Measurements from ENCODE around the gene FILIP1.

FILIP1 gene

GRCh38 chr6:75337835-75338580, 155.6 kb downstream of the FILIP1 start:
- no peak for DNase-seq

DNA sequence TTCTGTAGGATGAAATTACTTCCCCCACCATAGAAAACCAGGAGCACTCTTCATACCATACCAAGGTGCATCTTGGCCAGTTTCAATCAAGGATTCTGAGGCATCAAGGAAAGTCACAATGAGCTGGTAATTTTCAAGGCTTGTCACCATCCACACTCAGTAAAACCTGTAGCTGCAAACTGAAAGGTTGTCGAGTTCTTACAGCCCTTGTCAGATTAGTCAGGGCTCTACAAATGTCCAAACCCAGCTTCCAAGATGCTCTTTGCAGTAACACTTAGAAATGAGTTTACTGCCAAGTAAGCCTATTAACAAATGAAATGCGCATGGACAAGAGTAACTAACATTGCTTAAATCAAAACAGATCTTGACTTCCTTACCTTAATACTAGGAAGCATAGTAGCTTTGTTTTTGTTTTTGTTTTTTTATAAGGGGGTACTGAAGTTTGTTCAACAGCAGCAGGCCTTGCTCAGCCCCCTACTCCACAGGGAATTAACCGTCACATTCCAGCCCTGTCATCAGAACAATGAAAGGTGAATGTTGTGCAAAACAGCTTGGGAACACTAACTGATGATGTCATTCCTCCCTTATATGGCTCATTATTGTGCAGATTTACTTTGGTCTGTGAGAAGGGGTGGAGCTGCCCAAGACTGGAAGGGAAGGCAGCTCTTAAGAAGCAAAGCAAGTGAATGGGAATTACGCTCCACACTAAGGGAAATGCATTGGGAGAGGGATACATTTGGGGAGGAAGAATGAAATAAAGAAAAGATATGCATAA, 159.1 kb downstream of the FILIP1 start:
- no peak for DNase-seq

DNA sequence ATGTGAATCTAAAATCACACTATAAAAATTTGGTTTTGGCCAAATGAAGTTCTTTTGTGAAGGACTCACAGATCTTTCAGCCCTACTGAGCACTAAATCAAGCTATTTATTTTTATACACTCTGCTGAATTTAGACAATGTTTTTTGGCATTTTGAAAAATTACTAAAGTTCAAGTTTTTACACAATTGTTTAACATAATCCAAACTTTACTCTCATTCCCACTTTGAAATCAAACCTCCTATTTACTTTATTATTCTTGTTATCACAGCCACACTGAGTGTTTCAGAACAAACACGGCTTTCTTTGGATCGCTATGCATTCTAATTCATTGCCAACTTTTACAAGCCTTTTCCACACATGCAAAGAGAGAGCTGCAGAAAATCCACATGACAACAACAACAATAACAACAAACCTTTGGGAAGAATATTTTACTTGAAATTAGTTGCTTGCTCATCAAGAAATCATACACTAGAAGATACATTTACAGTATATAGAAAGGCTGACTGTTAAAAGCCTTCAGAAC, 159.9 kb downstream of the FILIP1 start:
- DNase-seq, result no peak

DNA sequence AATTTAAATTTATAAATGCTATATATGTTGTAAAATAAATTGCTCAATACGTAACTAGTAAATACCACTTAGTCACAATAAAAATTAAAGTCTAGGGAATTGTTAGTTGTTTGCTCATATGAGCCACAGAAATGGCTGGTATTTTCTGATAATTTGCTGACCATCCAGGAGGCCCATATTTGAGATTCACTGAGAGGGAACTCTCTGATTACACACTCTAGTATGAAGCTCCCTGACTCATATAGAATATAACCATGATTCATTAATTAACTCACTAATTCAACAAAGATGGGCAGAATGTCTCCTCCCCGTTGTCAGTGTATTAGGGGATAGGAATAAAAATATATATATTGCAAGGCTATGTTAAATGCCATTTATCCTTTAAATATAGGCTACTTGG, 162.4 kb downstream of the FILIP1 start:
- DNase-seq, result no peak

- DNase-seq, result no peak
Observed at GRCh38 chr6:75329703-75330102, 163.9 kb downstream of the FILIP1 start.

- no peak for DNase-seq
Observed at GRCh38 chr6:75327807-75328206, 165.8 kb downstream of the FILIP1 start.

- no peak for DNase-seq
Observed at GRCh38 chr6:75326557-75327258, 166.9 kb downstream of the FILIP1 start.

GRCh38 chr6:75318900-75319299, 174.7 kb downstream of the FILIP1 start:
- DNase-seq, result no peak

- no peak for DNase-seq
Observed at GRCh38 chr6:75317503-75318206, 175.9 kb downstream of the FILIP1 start.

DNA sequence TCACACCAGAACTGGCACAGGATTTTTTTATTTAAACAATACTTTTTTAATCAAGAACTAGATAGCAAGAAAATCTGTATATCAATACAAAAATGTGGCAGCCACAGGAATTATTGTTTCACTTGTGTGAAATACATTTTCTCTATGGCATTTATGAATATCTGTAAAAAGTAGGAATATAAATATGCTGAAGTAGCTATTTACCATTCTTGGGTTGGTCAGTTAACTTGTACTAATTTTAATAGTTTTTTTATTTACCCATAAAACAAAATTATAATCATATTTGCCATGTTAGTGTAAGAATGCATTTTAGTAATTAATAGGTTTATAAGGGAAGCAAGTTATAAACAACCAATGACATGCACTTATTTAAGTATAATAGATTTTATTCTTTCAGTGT, 177.6 kb downstream of the FILIP1 start:
- no peak for DNase-seq

DNA sequence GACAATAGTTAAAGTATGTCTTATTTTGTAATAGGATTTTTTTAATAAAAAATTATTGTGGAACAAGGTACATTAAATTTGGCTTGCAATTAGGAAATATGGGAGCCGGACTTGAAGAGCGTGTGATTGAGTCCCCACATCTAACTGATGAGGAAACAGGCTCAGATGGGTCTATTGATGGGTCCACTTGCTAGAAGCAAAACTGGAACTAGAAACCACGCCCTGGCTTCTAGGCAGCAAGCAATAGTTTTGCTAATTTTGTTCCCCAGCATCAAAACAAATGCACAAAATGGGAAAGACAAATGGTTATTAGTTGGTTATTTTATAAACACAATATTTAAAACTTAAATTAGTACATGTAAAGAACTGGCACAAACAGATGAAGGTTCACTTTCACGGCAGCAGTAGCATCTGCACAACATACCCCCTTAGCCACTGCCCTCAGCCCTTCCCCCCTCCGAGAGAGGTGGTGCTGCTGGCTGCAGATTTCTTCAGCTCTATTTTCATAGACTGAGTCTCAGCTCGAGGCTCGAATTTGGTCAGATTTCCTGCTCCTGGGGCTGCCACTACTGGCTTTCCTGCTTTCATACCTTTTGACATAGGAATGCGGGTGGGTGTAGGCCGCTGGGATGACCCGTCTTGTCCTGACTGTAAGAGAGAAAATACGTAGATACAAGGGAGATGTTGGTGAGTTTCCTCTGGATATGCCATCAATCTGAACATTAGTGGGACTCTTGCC, 185.2 kb downstream of the FILIP1 start:
- no peak for DNase-seq

GRCh38 chr6:75307364-75308004, 186.1 kb downstream of the FILIP1 start:
- no peak for DNase-seq

- DNase-seq, result no peak
Observed at GRCh38 chr6:75306064-75306463, 187.5 kb downstream of the FILIP1 start.

- DNase-seq, result no peak
Observed at GRCh38 chr6:75305573-75305972, 188.0 kb downstream of the FILIP1 start.

- DNase-seq, result no peak
Observed at GRCh38 chr6:75302280-75302679, 191.3 kb downstream of the FILIP1 start.

DNA sequence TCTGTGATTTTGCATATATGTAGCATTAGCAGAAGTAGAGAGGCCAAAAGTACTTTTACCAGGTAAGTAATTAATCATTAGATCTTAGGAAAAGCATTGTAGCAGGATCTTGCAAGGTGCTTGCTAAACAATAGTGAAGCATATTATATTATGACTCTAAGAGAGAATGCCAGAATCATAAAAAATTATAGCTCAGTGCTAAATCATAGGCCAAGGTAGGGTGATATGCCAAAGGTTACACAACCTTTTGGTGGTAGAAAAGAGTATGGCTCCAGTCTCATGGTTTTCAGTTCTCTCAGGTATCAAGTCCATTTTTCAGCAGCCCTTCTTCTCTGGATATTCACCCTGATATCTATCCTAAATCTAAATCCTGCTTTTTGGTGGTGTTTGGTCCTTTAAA, 192.1 kb downstream of the FILIP1 start:
- DNase-seq, result no peak

DNA sequence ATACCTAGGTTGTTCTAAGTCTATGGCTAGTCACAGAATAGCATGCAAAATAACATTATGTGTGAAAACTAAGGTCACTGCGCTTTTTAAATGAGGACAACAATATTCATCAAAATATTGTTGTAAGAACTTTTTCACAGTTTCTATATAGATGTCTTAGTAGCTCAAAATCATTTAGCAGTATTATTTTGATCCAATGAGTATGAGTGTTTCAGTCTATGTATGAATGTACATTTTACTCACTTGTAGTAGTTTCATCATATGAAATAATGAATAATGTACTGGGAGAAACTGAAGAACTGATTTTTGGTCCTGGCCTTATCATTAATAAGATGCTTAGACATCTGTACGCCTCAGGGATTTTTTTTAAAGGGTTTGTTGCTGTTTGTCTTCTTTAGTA, 192.5 kb downstream of the FILIP1 start:
- no peak for DNase-seq

GRCh38 chr6:75300531-75300855, 193.1 kb downstream of the FILIP1 start:
- DNase-seq, result no peak

GRCh38 chr6:75299801-75300530, 193.6 kb downstream of the FILIP1 start:
- DNase-seq, result no peak
